ENCODE data around the gene PSMG3.

PSMG3 gene

DNA sequence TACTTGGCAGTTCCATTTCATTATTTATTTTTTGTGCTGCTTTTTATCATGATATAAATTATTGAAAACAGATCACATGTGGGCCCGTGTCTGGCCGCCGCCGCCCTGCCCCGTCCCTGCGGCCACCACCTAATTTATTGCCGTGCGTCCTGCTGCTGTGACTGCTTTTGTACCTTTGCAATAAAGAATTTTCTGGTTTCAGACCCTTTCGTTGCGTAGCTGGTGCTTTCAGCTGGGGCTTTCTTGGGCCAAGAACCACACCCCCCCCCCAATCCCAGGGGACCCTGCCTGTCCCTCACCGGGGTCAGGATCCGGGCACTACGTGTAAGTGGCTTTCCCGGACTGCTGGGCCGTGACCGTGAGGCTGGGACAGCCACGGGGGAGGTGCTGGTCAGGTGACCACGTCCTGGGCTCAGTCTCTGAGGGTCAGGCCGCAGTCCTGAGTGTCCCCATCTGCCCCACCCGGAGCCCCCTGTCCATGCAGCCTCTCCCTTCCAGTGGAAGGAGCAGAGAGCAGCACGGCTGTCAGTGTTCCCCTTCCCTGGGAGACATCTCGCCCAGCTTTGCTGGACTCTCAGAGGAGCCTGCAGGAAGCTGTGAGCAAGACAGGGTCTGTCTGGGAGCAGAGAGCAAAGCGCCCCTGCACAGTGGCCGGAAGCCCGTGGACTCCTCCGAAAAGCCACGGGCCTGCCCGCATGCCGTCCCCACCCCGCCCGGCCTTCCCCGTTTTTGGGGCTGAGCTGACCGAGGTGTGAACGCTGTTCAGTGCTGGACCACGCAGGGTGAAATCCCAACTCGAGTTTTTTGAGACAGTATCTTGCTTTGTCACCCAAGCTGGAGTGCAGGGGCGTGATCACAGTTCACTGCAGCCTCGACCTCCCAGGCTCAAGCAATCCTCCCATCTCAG lies 26.7 kb downstream of the PSMG3 start:
- no peak for DNase-seq

DNA sequence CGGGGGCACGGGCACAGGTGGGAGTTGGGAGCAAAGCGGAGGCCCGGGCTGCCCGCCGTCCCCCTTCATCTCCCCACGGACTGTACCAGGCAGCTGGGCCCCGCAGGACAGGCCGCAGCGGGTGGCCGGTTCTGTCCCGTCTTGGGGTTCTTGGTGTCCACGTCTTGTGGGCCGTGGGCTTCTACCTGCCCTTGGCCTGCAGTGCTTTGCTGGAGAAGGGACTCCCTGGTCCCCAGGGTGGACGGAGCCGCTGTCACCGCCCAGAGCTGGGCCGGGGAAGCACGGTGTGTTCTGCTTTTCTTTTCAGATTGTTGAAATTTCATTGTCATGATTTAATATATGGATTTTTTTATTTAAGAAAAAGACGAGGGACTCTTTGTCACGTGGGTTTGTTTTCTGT lies 27.5 kb downstream of the PSMG3 start:
- no peak for DNase-seq

DNA sequence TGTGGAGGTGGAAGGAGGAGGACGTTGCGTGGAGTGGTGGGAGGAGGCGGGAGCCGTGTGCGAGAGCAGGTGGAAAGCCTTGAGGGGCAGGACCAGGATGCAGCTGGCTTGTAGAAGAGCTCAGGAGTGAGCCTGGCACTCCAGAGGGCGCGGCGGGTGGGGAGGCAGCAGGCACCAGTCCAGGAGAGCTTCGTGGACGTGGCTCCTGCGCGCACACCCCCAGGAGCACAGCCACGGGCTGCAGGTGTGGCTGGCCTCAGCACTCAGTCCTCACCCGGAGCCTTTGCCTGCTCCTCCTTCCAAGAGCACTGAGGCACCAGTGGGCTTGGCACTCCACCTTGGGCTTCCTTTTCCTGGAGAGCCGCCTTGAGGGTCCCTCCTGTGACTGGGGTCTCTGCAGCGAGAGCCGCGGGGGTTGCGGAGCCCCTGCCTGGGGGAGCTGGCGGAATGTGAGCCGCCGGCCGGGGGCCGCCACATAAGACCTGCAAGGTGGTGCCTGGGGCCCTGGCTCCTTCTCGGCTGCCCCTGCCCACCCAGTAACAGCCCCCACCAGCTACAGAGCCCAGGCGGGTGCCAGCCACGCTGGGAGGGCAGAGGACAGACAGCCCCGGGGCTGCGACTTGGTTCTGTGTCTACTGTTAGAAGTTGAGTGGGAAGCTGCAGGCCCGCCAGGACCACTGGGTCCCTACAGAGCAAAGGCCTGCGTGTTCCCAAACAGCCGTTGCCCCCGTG lies 28.2 kb downstream of the PSMG3 start:
- no peak for DNase-seq

DNA sequence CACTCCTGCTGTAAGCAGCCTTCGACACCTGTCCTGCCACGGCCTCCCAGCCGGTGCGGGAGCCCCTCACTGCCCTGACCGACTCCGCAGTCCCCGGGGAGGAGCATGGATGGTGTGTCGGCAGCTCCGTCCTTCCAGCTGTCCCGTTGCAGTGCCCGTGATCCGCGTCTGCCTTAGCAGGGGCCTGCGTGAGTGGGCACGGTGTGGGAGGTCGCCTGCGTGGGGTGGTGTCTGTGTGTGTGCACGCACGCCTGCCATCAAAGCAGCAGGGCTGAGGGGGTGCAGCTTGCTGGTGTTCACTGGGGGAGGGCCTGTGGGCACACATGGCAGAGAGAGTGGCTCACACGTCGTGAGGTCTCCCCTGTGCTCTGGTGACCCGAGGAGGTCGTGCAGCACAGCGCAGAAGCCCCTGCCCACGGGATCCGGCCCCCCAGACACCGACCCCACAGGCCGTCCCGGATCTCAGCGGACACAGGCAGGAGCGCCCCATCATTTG lies 29.0 kb downstream of the PSMG3 start:
- DNase-seq = no peak

DNA sequence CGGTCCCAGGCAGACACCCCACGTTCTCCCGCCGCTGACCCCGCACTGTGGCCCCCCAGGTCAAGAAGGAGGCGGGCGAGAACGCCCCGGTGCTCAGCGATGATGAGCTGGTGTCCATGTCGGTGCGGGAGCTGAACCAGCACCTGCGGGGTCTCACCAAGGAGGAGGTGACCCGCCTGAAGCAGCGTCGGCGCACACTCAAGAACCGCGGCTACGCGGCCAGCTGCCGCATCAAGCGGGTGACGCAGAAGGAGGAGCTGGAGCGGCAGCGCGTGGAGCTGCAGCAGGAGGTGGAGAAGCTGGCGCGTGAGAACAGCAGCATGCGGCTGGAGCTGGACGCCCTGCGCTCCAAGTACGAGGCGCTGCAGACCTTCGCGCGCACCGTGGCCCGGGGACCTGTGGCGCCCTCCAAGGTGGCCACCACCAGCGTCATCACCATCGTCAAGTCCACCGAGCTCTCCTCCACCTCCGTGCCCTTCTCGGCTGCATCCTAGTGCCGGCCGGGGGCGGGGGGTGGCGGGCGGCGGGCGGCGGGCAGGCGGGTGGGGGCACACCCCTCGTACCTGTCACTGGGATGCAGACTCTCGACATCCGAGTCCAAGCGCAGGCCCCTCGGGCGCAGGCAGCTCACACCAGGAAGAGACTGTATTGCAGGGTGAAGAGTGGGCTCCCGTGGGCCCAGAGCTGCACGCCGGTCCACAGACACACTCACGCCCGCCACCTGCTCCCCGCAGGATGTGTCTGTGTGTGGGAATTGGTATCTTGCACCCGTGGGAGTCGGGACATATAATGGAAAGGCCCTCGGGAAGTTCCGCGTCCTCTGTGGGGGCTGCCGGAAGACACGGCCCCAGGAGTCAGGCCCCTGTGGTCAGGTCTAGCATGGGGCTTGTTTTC lies 29.7 kb downstream of the PSMG3 start:
- DNase-seq = no peak

DNA sequence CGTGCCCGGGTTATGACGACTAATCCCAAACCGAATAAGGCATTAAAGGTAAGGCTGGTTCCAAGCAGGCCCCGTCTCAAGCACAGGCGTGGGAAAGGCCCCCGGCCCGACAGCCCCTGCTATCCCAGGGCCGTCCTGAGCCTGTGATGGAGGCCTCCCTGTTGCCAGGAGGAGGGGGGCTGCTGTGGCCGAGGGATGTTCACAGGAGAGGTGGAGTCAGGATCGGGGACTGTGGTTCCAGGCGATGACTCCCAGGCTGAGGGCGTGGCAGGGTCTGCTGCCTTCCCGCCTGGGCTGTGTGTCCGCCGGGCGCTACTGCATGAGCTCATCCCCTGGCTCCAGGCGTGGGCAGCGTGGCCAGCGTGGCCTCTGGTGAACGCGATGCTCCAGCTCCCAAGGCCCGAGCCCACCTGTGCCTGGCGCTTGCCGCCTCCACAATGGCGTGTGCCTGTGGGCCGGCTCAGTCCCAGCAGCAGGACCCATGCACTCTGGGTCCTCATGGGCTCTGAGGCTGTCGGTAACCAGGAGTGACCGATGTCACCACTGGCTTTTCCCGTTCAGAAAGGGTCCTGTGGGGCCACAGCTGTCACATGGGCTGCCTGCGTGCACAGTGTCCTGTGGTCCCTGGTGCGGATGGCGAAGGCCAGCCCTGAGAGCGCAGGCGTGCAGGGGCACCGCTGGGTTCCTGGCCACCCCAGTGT lies 30.5 kb downstream of the PSMG3 start:
- DNase-seq = no peak

DNA sequence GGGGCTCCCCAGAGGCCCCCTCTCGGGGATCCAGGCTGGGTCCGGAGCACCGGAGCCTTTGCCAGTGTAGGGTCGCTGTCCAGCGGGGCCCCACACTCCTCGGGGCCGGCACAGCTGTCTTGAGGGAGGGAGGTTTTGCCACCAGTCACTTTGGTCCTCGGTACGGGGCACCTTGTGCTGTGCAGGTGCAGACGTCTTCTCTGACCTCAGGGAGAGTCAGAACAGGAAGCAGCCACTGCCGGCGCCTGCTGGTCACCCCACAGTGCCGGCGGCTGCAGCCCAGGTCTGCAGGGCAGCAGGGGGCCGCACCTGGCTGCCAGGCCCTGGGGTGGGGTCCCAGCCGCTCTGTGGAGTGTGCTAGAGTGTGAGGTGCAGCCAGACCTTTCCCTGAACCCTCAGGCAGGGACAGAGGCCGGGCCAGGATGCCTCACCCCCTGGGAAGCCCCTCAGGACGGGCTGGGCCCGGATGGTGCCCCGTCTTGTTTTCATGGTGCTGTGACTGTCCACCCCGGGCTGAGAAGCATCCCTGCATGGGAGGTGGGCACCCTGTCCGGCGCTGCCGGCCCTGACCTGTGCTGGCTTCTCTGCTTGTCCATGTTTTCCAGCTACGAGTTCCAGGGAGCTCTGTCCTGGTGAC lies 31.2 kb downstream of the PSMG3 start:
- DNase-seq = no peak

DNA sequence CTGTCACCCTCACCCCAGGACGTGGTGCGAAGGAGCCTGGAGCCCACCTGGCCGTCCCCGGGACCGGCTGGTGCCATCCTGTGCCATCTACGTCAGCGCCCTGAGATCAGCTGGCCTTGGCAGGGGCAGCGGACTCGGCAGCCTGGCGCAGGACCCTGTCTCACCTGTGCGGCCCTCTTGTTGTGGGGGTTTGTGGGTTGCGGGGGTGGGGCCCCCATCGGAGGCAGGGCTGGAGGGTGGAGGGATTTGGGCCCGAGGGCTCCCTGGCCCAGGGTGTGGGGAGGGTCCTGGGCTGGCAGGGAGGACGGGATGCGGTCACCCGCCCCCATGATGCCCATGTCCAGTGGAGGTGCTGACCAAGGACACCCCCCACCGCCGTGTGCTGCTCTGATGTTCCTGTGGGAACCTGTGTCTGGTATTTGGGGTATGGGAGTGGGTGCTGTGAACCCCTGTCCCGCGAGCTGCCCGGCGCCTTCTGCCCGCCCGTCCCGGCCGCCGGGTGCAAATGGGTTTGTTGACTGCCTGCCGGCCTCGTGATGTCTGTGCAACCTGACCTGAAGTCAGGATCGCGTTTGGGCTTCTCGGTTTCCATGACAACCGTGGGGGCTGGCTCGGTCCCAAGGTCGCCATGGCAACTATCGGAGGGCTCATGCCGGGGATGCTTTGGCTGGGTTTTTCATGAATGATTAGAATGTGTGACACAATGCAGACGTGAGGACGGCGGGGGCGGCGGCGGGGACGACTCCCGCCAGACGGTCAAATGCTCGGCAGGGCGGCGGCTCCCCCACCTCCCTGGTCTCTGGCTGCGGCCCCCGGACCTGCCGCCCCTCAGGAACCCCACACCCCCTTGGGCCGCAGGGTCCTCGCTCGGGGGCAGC lies 32.1 kb downstream of the PSMG3 start:
- DNase-seq = no peak

DNA sequence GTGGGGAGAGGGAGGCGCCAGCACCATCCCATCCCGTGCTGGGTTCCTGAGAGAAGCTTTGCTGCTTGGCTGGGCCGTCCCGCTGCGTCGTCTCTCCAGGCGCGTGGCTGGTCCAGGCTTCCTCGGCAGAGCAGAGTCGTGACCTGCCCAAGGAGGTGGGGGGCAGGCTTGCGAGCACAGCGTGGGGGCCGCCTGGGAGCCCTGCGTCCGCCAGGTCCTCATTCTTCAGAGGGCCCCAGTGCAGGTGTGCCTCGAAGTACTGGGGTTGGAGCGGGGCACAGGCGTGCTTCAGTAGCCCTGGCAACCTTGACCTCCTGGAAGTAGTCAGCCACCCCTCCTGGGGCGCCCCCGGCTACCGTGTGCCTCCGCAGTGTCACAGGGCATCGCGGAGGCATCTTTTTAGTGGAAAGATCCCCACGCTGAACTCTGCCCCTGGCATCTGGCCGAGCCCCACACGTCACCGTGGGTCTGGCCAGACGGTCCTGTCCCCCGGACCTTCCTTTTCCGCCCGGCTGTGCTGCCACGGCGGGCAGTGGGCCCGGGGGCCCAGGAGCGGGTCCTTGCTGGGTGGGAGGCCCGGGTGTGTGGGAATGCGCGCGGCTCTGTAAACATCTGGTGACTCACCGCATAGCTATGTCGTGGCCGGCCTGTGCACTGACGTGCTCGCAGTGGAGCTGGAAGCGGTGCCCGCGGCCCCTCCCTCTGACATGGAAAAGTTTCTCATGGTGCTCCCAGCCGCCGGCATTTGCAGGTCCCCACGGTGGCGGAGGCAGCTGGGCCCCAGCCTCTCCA lies 32.9 kb downstream of the PSMG3 start:
- DNase-seq = no peak

DNA sequence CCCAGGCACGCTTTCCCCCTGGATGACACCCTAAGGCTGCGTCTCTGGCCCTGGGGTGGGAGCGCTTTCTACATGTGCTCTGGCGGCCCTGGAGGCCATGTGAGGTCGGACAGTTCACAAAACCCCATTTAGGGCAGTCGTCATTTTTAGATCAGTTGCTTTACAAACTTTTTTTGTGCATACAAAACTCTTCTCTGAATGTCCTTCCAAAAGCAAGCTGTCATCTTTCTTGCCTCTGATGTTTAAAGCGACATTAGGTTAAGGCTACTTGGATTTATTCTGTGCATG lies 33.4 kb downstream of the PSMG3 start:
- no peak for DNase-seq

DNA sequence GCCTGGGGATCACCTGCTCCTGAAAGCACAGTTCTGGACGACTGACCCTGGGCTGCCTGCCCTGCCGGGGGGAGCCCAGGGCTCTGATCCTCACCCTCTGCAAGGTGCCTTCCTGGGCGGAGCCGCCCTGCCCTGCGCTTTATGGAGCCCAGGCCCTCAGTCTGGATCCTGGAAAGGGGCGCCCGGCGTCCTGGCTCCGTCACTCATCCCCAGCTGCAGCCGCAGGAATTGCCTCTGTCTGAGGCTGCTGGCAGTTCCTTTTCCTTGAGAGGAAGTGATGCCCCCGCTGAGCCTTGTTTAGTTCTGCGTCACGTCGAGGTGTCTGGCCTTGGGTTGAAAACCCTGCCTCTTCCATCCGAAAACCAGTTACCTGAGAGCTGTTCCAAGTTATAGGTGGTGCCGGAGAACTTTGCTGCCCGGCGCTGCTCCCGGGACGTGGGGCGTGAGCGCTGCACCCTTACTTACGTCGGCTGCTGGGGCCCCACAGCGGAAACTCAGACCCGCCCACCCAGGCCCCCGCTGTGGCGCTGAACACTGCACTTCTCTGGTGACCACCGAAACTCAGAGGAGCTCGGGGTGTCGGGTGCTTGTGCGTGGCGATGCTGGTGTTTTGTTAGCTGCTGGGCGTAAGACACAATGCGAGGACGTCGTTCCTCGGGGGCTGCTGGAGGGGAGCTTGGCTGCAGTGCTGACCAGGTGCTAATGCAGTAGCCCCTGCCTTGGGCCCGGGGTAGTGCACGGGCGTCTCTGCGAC lies 34.0 kb downstream of the PSMG3 start:
- no peak for DNase-seq

DNA sequence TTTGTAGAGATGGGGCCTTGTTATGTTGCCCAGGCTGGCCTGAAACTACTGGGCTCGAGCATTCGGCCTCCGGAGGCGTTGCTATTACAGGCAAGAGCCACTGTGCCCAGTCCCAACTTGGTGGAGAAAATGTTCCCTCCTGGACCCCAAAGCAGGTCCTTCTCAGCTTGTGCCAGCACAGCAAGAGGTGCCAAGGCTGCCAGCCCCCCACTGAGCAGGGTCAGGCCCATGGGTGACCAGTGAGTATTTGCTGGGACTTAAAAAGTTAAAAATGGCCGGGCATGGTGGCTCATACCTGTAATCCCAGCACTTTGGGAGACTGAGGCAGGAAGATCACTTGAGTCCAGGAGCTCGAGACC lies 34.8 kb downstream of the PSMG3 start:
- no peak for DNase-seq

DNA sequence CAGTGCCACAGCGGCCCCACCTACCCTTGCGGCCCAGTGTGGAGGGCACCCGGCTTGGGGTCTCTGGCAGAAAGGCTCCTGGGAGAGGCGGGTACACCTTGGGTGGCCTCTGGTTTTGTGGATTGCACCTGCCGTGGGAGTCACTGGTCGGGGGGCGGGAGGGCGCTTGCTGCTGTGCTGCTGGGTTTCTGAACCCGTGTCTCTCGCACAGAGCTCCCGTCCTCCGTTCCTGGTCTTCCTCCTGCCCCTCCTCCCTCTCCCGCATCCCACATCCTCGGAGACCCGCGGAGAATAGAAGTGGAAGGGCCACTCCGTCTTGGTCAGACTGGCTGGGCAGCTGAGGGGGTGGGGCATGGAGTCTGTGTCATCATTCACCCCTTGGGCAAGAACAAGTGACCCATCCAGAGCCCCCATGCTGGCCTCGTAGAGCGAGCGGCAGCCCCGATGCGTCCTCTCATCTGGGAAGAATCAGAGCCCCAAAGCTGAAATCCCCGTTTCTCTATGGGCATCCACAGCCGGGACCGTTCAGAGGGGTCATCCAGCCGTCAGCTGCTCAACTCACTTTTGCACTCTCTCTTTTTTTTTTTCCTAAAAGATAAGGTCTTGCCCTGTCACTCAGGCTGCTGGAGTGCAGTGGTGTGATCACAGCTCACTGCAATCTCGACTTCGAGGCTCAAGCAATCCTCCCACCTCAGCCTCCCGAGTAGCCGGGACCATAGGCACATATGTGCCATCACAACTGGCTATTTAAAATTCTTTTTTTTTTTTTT lies 35.3 kb downstream of the PSMG3 start:
- DNase-seq = no peak

DNA sequence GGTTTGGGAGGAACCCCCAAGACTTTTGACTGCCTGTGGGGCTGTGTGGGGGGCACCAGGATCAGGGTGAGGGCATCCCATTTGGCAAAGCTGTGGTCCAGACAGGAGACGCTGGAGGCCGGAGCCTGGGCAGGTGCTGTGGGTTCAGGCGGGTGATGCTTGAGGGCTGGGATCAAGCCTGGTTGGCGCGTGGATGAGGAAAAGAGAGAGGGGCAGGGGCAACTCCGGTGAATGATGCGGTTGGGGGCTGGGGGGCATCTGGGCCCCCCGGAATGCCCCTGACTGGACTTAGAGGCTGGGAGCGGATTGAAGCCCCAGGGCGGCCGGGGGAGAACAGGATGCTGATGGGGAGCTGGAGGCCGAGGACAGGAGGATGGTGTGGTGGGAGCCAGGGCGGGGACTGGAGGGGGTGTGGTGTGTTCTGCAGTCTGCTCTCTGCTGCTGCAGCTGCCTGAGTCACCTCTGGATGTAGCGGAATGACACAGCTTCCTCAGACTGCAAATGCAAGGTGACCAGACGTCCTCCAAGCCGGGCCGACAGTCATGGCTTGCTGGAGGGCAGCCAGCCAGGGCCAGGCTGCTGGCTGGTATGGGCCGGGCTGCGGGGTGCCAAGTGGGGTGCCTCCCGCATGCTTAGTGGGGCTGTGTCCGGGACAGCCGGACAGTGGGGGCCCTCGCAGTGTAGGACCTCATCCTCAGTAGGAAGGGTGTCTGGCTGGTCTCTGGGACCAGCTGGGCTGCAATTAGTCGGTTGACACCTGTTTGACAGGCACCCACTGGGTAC lies 36.1 kb downstream of the PSMG3 start:
- no peak for DNase-seq

DNA sequence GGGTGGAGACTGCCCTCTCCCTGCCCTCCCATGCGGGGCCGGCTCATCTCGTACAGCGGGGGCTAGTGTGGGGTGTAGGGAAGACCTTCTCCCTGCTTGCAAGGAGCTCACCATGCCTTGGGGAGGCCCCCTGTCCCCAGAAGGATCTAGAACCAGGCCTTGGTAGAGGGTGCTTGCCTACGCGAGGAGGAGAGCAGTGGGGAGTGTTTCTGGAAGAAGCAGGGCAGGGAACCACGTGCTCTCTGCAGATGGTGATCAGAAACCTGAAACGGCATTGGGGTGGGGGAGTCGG lies 36.6 kb downstream of the PSMG3 start:
- no peak for DNase-seq

DNA sequence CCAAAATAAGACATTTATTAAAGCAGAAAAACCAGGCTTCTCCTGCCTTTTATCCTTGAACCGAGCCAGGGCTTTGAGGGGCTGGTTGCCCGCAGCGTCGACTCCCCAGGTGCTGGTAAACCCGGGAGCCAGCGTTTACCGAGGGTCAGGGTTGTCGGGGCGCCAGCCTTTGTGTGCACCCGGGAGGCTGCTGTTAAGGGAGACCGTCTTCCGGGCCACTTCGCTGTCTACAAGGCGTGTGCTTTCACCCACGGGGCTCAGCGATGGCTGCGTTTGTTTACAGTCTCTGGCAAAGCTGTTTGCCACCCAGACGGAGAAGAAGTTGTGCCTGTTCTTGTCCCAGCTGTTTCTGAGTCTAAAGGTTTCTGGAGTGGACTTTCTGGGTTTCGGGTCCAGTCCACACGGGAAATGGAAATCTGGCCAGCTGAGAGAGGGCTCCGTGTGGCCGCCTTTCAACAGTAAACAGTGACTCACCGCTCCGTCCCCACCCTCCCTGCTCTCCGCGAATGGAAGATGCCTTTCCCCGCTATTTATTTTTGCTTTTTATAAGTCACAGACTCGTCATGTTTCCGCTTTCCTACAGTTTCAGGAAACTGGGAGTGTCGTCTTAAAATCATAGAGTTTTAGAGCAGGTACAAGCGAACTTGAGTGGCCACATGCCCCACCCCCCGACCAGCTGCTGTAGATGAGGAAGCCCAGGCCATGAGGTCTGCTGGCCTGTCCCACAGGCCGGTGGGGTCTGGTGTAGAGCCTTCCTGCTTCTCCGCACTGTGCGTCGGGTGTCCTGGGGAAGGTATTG lies 37.2 kb downstream of the PSMG3 start:
- no peak for DNase-seq

DNA sequence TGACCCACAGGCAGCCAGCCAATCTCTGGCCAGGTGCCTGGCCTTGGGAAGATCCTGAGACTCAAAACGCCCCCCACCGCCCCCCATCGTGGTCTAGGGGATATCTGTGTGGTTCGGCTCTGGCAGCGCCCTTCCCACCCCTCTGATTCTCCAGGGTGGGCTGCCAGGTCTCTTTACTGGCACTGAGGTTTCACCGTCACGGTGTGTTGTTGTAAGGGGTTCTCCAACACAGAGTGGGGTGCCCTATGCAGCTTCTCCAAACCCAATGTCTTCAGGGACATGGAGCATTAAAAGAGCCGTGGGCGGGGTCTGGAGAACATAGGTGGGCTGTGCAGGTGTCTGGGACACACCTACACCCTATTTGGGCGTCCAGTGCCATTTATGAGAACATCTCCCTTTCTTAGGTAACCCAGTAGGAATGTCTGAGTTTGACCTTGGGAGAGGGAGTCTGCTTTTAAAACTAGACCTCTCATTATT lies 37.8 kb downstream of the PSMG3 start:
- DNase-seq = no peak
